ENCODE data around the gene FUZ.

The FUZ gene

GRCh38 chr19:49851456-49852259, 38.6 kb upstream of the FUZ start:
- DNase-seq: peak; percentile 32

GRCh38 chr19:49850487-49851342, 37.6 kb upstream of the FUZ start, which contains the start of gene PTOV1:
TSS of gene PTOV1 (plus strand) at chr19:49851159.
- DNase-seq: peak; percentile 84

GRCh38 chr19:49850221-49850486, 37.1 kb upstream of the FUZ start:
- DNase-seq: no peak

GRCh38 chr19:49849433-49850220, 36.5 kb upstream of the FUZ start:
- DNase-seq: no peak

DNA sequence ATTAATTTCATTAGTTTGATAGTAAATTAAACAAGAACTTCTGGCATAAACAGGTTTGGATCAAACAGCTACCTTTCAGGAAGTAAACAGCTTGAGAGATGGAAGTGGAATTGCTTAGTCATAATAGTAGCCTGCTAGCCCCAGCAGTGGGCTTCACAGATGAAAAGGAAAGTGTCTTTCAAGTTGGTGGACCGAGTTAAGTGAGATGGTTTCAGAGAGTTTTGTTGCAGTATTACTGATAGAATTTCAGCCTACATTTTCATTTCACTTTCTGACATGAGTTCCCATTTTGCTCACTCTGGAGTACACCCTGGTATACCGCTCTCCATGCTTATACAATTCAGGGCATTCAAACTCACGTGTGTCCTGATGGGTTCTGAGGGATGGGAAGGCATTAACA, 35.8 kb upstream of the FUZ start:
- no peak for DNase-seq

- DNase-seq: no peak
These were observed 34.9 kb upstream of the FUZ start for GRCh38 chr19:49847731-49848696.

DNA sequence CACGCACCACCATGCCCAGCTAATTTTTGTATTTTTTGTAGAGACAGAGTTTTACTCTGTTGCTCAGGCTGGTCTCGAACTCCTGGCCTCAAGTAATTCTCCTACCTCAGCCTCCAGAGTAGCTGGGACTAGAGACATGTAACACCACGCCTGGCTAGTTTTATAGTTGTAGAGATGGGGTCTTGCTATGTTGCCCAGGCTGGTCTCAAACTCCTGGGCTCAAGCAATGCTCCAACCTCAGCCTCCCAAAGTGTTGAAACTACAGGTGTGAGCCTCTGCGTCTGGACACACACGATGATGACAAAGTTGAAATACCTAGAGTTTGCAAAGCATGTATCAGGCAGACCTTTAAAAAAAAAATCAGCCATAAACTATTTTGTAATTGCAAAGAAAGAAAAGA, 33.3 kb upstream of the FUZ start:
- no peak for DNase-seq

GRCh38 chr19:49845414-49845813, 32.3 kb upstream of the FUZ start:
- DNase-seq: no peak

DNA sequence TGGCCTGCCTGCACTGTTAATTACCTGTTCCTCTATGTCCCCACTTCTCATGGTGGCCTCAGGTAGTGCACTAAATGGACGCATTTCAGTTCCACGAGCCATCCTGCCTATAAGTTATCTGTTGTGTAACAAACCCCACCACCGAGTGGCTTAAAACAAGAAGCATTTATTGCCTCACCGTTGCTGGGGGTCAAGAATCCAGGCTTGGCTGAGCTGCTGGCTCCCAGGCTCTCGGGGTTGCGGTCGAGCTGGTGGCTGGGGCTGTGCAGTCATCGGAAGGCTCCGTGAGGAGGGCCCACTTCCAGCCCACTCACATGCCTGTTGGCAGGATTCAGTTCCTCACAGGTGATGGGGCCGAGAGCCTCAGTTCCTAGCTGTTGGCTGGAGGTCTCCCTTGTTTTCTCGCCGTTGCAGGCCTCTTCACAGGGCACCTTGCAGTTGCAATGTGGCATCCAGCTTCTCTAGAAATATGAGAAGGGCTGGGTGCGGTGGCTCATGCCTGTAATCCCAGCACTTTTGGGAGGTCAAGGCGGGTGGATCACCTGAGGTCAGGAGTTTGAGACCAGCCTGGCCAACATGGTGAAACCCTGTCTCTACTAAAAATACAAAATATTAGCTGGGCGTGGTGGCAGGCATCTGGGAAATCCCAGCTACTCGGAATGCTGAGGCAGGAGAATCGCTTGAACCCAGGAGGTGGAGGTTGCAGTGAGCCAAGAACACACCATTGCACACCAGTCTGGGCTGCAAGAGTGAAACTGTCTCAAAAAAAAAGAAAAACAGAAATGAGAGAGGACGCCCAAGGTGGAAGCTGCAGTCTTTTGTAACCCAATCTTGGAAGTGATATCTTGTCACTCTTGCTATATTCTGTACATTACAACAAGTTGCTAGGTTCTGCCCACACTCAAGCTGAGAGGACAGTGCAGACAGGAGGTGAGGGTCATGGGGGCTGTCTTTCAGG, 31.3 kb upstream of the FUZ start:
- no peak for DNase-seq

- no peak for DNase-seq
These were observed 30.2 kb upstream of the FUZ start for GRCh38 chr19:49843265-49843664.

GRCh38 chr19:49840736-49841249, 27.7 kb upstream of the FUZ start:
- no peak for DNase-seq

- no peak for DNase-seq
These were observed 27.2 kb upstream of the FUZ start for GRCh38 chr19:49840321-49840720.

DNA sequence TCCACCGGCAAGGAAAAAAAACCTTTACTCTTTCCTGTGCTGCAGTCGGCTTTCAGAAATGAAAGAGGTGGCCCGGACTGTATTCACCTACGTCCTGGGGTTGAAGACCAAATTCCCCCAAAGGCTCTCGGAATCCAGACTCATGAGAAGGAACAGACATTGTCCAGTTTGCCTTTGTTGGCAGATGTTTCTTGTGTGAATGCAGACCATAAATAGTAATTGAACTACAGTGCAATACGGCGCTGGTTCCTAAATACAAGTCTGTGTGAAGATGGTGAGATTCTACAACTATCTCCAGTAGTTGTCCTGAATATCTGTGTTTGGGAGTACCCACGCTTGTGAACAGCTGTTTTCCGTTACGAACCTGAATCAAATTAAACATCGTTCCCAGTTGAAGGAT, 26.6 kb upstream of the FUZ start:
- DNase-seq: no peak

DNA sequence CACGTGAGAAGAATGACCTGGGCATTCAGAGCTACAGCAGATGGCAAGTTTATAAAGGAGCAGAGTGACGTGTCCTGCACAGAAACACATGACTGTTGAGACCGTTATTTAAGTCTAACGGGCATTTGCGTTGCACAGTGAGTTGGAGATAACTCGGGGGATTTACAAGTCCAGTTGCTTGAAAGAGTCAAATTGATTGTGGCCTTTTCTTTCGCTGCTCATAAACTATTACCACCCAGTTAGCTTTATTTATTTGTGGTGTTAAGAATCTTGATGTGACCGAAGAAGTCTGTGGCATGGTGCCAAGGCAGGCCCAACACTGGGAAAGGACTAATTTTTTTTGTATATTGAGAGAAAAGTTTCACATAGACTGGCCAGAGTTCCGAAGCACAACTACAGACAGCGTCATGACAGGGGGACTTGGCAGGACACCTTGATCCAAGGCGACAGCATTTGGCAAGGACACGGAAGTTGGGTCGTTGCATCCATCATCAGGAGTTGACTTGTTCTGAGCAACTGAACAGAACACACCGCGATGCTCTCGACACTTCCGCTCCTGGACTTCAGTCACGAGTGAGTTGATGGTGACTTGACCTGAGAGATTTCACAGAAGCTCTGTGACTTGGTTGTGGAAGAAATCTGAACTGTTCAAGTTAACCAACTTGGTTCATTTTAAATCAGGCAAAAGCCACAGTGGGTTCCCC, 25.9 kb upstream of the FUZ start:
- no peak for DNase-seq

GRCh38 chr19:49837425-49837824, 24.3 kb upstream of the FUZ start:
- no peak for DNase-seq

DNA sequence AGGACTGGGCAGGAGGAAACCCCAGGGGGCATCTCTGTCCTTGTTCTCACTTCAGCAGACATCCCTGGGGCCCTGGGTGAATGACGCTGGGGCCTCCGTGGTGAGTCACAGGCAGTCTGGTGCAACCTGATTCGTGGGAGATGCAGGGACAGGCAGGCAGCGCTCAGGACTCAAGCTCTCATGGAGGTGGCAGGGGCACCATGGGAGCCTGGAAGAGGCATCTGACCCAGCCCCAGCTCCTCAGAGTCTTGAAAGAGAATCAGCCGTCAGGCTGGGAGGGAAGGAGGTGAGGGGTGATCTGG, 23.9 kb upstream of the FUZ start:
- DNase-seq: no peak

DNA sequence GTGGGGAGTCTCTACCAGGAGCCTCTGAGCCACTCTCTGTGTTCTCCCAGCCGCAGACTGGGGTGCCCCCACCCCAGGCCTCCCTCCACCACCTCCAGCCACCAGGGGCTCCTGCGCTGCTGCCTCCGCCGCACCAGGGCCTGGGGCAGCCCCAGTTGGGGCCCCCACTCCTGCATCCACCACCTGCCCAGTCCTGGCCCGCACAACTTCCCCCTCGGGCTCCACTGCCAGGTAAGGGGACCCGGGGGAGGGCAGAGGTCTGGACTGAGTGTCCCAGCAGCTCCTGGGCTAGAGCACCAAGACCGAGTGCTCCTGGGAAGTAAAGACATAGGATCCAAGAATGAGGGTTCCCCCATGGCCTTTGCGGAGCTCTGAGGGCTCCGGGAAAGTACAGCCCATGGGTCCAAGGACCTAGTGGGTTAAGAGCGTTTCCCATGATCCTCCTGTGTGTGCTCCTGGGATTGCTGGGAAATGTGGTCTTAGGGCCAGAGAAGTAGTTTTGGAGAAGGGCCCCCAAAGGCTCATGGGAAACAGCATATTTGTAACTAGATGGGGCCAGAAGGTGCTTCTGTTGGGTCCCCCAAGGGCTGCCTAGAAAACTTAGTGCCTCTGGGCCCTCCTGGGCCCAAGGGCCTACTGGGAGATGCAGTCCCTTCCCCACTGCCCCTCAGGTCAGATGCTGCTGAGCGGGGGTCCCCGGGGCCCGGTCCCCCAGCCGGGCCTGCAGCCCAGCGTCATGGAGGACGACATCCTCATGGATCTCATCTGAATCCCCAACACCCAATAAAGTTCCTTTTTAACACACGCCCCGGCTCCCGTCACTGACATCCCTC, 23.3 kb upstream of the FUZ start:
- DNase-seq: no peak

- no peak for DNase-seq
These were observed 22.5 kb upstream of the FUZ start for GRCh38 chr19:49835562-49835961.

DNA sequence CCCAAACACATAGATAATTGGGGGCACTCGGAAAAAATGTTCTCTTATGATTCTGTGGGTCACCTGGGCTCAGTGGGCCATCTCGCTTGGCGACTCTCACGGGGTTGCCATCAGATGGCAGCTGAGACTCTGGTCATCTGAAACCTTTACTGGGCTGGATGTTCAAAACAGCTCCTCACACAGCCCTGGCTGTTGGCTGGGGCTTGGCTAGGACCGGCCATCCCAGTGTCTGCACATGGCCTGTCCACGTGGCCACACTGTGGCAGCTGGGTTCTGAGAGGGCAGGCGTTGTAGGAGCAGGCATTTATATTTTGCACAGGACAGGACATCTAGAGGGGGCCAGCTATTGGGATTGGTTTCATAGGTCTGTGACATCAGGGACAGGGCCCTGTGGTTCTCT, 20.5 kb upstream of the FUZ start:
- DNase-seq: no peak

GRCh38 chr19:49832556-49832955, 19.5 kb upstream of the FUZ start:
- DNase-seq: no peak
